HL-60 (cell line): Measurements from ENCODE around the gene PRKAR2B.

Experiments used
- DNase-seq, 2 experiments: peaks; one replicate each; pipeline ENCODE4 v3.0.0-alpha.2; 2010 to 2020; ENCODE audit warnings: low read depth in 1 of 2, low spot score in 1 of 2
- H3K27ac ChIP-seq: fragments of 250-450 bp; sonication (Bioruptor Pico); replicated peaks from 2 replicates; pipeline ENCODE4 v1.5.1; 2020; ENCODE audit warnings: mild to moderate bottlenecking, moderate library complexity
- H3K27me3 ChIP-seq: fragments of 250-450 bp; sonication (Bioruptor Pico); 2 replicates; pipeline ENCODE4 v1.5.1; 2021; ENCODE audit warnings: mild to moderate bottlenecking, moderate library complexity; ENCODE audit not compliant: insufficient read depth, poor library complexity, severe bottlenecking
- H3K4me3 ChIP-seq: replicated peaks from 2 replicates; pipeline ENCODE4 v1.5.1; 2011; ENCODE audit warnings: mild to moderate bottlenecking, control low read depth, low read length; ENCODE audit not compliant: insufficient read depth
- CTCF ChIP-seq: IDR thresholded peaks from one replicate; pipeline ENCODE4 v1.5.1; 2011; ENCODE audit warnings: low read length, control low read depth, inconsistent platforms; ENCODE audit not compliant: insufficient read depth
- GABPA ChIP-seq: IDR thresholded peaks from 2 replicates; pipeline ENCODE4 v1.6.1; 2012; ENCODE audit warnings: low read depth
- POLR2AphosphoS5 ChIP-seq: IDR thresholded peaks from 2 replicates; pipeline ENCODE4 v1.6.1; 2012; ENCODE audit warnings: low read depth
- REST ChIP-seq: IDR thresholded peaks from 2 replicates; pipeline ENCODE4 v1.6.1; 2012; ENCODE audit warnings: low read depth; ENCODE audit not compliant: insufficient replicate concordance
- SPI1 ChIP-seq: IDR thresholded peaks from 2 replicates; pipeline ENCODE4 v1.6.1; 2012; ENCODE audit warnings: low read depth, mild to moderate bottlenecking, borderline replicate concordance

The PRKAR2B gene

DNA sequence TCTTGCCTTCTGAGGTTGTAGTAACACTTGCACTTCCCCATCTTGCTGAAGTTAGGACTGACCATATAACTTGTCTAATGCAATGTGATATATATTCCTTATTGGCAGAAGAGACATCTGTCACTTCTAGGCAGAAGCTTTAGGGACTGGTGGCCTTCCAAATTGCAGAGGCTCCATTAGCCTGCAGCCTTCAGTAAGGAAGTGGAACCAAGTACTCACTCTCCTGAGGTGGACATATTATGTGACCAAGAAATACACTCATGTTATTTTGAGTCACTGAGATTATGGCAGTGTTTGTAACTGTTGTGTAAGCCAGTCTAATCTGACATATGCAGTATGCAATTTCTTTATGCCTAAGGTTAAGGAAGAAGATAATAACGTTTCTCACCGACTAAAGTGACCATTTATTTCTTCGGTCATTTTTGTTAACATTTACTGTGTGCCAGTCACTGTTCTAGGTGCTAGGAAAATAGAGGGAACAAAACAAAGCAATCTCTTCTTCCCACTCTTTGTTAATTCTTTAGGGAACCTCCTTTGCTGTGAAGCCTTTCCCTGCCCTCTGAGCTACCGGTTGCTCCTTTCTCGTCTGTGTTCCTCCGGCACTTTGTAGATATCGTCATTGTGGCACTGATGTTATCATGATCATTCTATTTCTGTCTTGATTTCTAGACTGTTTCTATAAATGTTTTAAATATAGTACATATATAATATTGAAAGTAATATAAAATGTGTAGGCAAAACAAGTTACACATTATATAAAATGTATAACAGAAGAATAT lies 71.4 kb downstream of the PRKAR2B start:
- no peak for DNase-seq
- Histone ChIP-seq H3K27me3 (no peaks in the 10 kb centered on the region), H3K4me3 (no peak overlapping the region), H3K27ac (no peak overlapping the region)
- no peak for TF ChIP-seq POLR2AphosphoS5
- no peak for TF ChIP-seq CTCF
- no peak for TF ChIP-seq SPI1
- TF ChIP-seq REST: no peak
- TF ChIP-seq GABPA: no peak

GRCh38 chr7:107118109-107118900 lies 73.8 kb downstream of the PRKAR2B start:
- TF ChIP-seq SPI1 (no peak), POLR2AphosphoS5 (no peak), GABPA (no peak), CTCF (no peak), REST (no peak)
- no peak for DNase-seq

GRCh38 chr7:107119376-107120105 lies 75.0 kb downstream of the PRKAR2B start:
- no peak overlapping the region for H3K27ac ChIP-seq
- TF ChIP-seq SPI1: no peak
- TF ChIP-seq GABPA: no peak
- no peak for TF ChIP-seq POLR2AphosphoS5
- TF ChIP-seq CTCF: no peak
- TF ChIP-seq REST: no peak
- no peak overlapping the region for H3K4me3 ChIP-seq
- no peak for DNase-seq
- H3K27me3 ChIP-seq: no peaks in the 10 kb centered on the region

More at GRCh38 chr7:107118109-107118900, 73.8 kb downstream of the PRKAR2B start:
- H3K4me3 ChIP-seq: no peak overlapping the region
- no peak overlapping the region for H3K27ac ChIP-seq
- H3K27me3 ChIP-seq: no peaks in the 10 kb centered on the region
